K562 (cell line): Measurements from ENCODE around the gene PPM1M. TPM values are rescaled to one million over a fixed set of nuclear protein-coding genes. Genes with fewer than 3 reads are reported as not detected.

Experiments used
- ATAC-seq: fragments of 200-7000 bp; cut with Tn5 transposase; 3 replicates; pipeline ENCODE4 v1.9.1; 2020; ENCODE audit warnings: moderate library complexity
- BruUV-seq: library from RNA; stranded (reverse); fragments of 400-500 nt; replicated peaks from 2 replicates; lab custom pipeline; 2021; lab: Mats Ljungman, UMichigan
- CTCF ChIA-PET: fragments of 300-600 bp; formaldehyde crosslinking; extraction: SDS; loops from one replicate; lab custom pipeline; 2021; ENCODE audit warnings: low intra/inter-chr PET ratio; lab: Yijun Ruan, JAX
- POLR2A ChIA-PET: fragments of 300-600, 350-650 bp; sonication (Branson Sonifier 250); formaldehyde crosslinking; extraction: SDS; loops from one replicate; lab custom pipeline; 2021; ENCODE audit warnings: antibody characterized with exemption, inconsistent platforms; lab: Yijun Ruan, JAX
- DNase-seq, 4 experiments: peaks; one replicate each; pipeline versions ENCODE4 v3.0.0 to v3.0.0-alpha.2; 2011 to 2018; ENCODE audit warnings: low spot score in 3 of 4, mixed read lengths in 3 of 4; ENCODE audit errors: extremely low read depth in 1 of 4
- FAIRE-seq: peaks from 2 replicates; lab custom pipeline; 2011; peaks lifted over from hg19 to GRCh38; lab: Jason Lieb, UNC
- H2AFZ ChIP-seq: 2 replicates; pipeline ENCODE4 v1.6.0; 2011; ENCODE audit warnings: low read depth, low read length, control low read depth, inconsistent platforms
- H3K27ac ChIP-seq: fragments of 200-600 bp; 3 replicates; pipeline ENCODE4 v1.8.0; 2011; ENCODE audit warnings: low read depth, mild to moderate bottlenecking, control low read depth, inconsistent platforms, low read length, moderate library complexity, mixed read lengths; ENCODE audit errors: extremely low read depth
- H3K27me3 ChIP-seq, 2 experiments: fragments of 300-600 bp in 1 of 2; 2 replicates in 1 of 2; 3 replicates in 1 of 2; pipeline versions ENCODE4 v1.6.0 to v1.8.0; 2011; ENCODE audit warnings: inconsistent platforms in 2 of 2, low read length in 2 of 2, mild to moderate bottlenecking in 1 of 2, mixed read lengths in 1 of 2, moderate library complexity in 1 of 2; ENCODE audit not compliant: control insufficient read depth in 2 of 2, insufficient read depth in 2 of 2
- H3K36me3 ChIP-seq: fragments of 300-600 bp; 3 replicates; pipeline ENCODE4 v1.8.0; 2011; ENCODE audit warnings: mild to moderate bottlenecking, low read length, inconsistent platforms; ENCODE audit not compliant: control insufficient read depth, insufficient read depth
- H3K4me1 ChIP-seq, 2 experiments: fragments of 200-600 bp in 1 of 2; replicated peaks in 1 of 2; 2 replicates in 1 of 2; 3 replicates in 1 of 2; pipeline versions ENCODE4 v1.5.1 to v1.8.0; 2011; ENCODE audit warnings: inconsistent platforms in 2 of 2, low read length in 2 of 2, mild to moderate bottlenecking in 1 of 2, mixed read lengths in 1 of 2, moderate library complexity in 1 of 2; ENCODE audit not compliant: control insufficient read depth in 2 of 2, insufficient read depth in 2 of 2
- H3K4me2 ChIP-seq: 2 replicates; pipeline ENCODE4 v1.6.1; 2011; ENCODE audit warnings: low read length, control low read depth, inconsistent platforms, mixed read lengths; ENCODE audit not compliant: insufficient read depth
- H3K4me3 ChIP-seq: fragments of 200-600 bp; sonication (generic), shearing (Covaris generic); 2 replicates; pipeline ENCODE4 v1.5.1; 2016; ENCODE audit warnings: control low read depth, inconsistent platforms
- H3K79me2 ChIP-seq: fragments of 200-600 bp; 3 replicates; pipeline ENCODE4 v1.8.0; 2011; ENCODE audit warnings: low read length, inconsistent platforms; ENCODE audit not compliant: control insufficient read depth, insufficient read depth
- H3K9ac ChIP-seq, 2 experiments: 2 replicates each; pipeline versions ENCODE4 v1.6.0 to v1.6.1; 2011; ENCODE audit warnings: low read depth in 2 of 2, low read length in 2 of 2, control low read depth in 1 of 2, inconsistent platforms in 1 of 2, mild to moderate bottlenecking in 1 of 2, mixed read lengths in 1 of 2; ENCODE audit not compliant: insufficient read depth in 1 of 2
- H3K9me1 ChIP-seq: one replicate; pipeline ENCODE4 v1.6.0; 2011; ENCODE audit warnings: inconsistent platforms, mild to moderate bottlenecking, low read length, moderate library complexity; ENCODE audit not compliant: control insufficient read depth, insufficient read depth
- H3K9me3 ChIP-seq: replicated peaks from 2 replicates; pipeline ENCODE4 v1.5.1; 2011; ENCODE audit warnings: low read depth, low read length, inconsistent platforms; ENCODE audit not compliant: control insufficient read depth, insufficient read depth
- H4K20me1 ChIP-seq: replicated peaks from 2 replicates; pipeline ENCODE4 v1.6.1; 2011; ENCODE audit warnings: low read length, inconsistent platforms, mixed read lengths; ENCODE audit not compliant: control insufficient read depth, insufficient read depth
- NFIC ChIP-seq: fragments of 450-650 bp; IDR thresholded peaks from 2 replicates; pipeline ENCODE4 v1.6.1; 2017; ENCODE audit warnings: mild to moderate bottlenecking, inconsistent platforms
- POLR2G ChIP-seq: fragments of 200-400 bp; formaldehyde crosslinking; IDR thresholded peaks from 2 replicates; pipeline ENCODE4 v1.6.1; 2017; ENCODE audit warnings: low read depth, mild to moderate bottlenecking, antibody characterized with exemption, low read length, moderate library complexity
- RBFOX2 ChIP-seq: fragments of 200-400 bp; formaldehyde crosslinking; IDR thresholded peaks from 2 replicates; pipeline ENCODE4 v1.6.1; 2017; ENCODE audit warnings: low read depth, mild to moderate bottlenecking, low read length, moderate library complexity
- VEZF1 ChIP-seq: fragments of 200-800 bp; sonication (Bioruptor generic); IDR thresholded peaks from 2 replicates; pipeline ENCODE4 v1.6.1; 2017; ENCODE audit warnings: missing genetic modification characterization, missing compliant biosample characterization
- ZBTB7A ChIP-seq: IDR thresholded peaks from 2 replicates; pipeline ENCODE4 v1.6.1; 2011; ENCODE audit warnings: low read depth, mild to moderate bottlenecking, low read length, moderate library complexity, borderline replicate concordance; ENCODE audit not compliant: control insufficient read depth
- WGBS: fragments of 100-300 bp; shearing (Covaris generic); methylation state at CpG from one replicate; pipeline ENCODE4 v1.1.6; 2016; ENCODE audit warnings: low coverage, mixed read lengths; ENCODE audit not compliant: insufficient coverage; ENCODE audit errors: missing lambda C conversion rate; 5-methylcytosine and 5-hydroxymethylcytosine counted together
- in situ Hi-C: fragments of 300-500 bp; cut with MboI; formaldehyde crosslinking; loops from 4 replicates; pipeline ENCODE4 v1.15.0; 2018; ENCODE audit warnings: inconsistent platforms, mixed read lengths
- intact Hi-C: fragments of 100-400 bp; cut with micrococcal nuclease; formaldehyde crosslinking; loops from 2 replicates; pipeline ENCODE4 v1.14.2; 2022
- polyA plus RNA-seq, 8 experiments: library from polyadenylated mRNA; depleted of rRNA in 4 of 8; stranded (reverse) in 5 of 8; unstranded in 3 of 8; fragments of >200 nt; fragmentation: Nextera tagmentation in 2 of 8; fragmentation: Illumina TruSeq in 1 of 8; extraction: Ambion mirVana in 2 of 8; extraction: Trizol in 1 of 8; gene quantifications; 2 replicates each; pipeline versions ENCODE4 v1.2.1 to v1.2.3, GENCODE V29; 2011 to 2014; ENCODE audit warnings: inconsistent platforms in 1 of 8, missing spikeins in 1 of 8
- total RNA-seq, 7 experiments: library from RNA; depleted of rRNA in 6 of 7; stranded (reverse); fragments of >200 nt in 6 of 7; fragmentation: Illumina TruSeq in 2 of 7; extraction: Trizol in 2 of 7; gene quantifications; 2 replicates each; pipeline versions ENCODE4 v1.2.1 to v1.2.3, GENCODE V29; 2011 to 2021; ENCODE audit warnings: low replicate concordance in 1 of 7
- TF ChIP-seq, protein P1 (sequence below): fragments of 450-650 bp; IDR thresholded peaks from 2 replicates; pipeline ENCODE4 v1.6.1; 2016; ENCODE audit warnings: antibody characterized with exemption
- TF ChIP-seq, protein P2 (sequence below): sonication (generic); formaldehyde crosslinking; IDR thresholded peaks from 2 replicates; pipeline ENCODE4 v1.8.1; 2022; ENCODE audit warnings: missing genetic modification reagents

The PPM1M gene
- total and polyA plus RNA-seq, 9 of the 15 experiments (the other 6 are each of a cell fraction or from before 2014, with no cell fraction given): 1.4 to 9.2 (median 4.4) TPM

DNA sequence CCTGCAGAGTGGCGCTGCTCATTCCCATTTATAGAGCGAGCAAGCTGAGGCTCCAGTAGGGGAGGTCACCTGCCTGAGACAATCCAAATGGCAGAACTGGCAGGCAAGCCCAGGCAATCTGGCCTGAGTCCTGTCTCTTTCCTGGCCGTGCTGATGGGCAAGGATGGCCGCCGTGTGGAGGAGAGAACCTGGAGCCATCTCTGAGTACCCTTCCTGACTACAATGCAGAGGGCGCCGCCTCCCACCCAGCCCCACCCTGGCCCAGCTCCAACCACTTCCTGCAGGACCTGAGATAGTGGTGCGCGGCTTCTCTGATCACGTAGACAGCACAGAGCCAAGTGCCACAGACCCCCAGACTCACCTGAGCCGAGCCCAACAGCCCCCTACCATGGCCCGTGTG, 27.1 kb upstream of the PPM1M start:
- ATAC-seq: peak; percentile 64
- Histone ChIP-seq H3K9me1 (no peaks in the 10 kb centered on the region), H3K27ac (no peak overlapping the region; the same call in 2 of the 3 replicates), H3K36me3 (peaks cover 17% of the 10 kb centered on the region), H3K27me3 (no peaks in the 10 kb centered on the region), H3K4me2 (peak overlapping the region; percentile 59), H4K20me1 (no peaks in the 10 kb centered on the region), H3K9ac (peak overlapping the region in 1 of 2 experiments; percentile 84; a peak in 3 of 4 replicates), H3K4me3 (no peak overlapping the region), H3K4me1 (peaks cover 27 to 52% of the 10 kb centered on the region in 2 experiments), H3K79me2 (no peaks in the 10 kb centered on the region), H3K9me3 (no peaks in the 10 kb centered on the region), H2AFZ (peak overlapping the region; percentile 74)
- TF ChIP-seq VEZF1 (0 out of 2 replicates have a peak, but pooled peaks have one; percentile 21), ZBTB7A (peak; percentile 44; the same call in 1 of the 2 replicates), RBFOX2 (peak; percentile 45), POLR2G (peak; percentile 25; the same call in 1 of the 2 replicates), NFIC (peak; percentile 60)
- TF ChIP-seq, protein P1, sequence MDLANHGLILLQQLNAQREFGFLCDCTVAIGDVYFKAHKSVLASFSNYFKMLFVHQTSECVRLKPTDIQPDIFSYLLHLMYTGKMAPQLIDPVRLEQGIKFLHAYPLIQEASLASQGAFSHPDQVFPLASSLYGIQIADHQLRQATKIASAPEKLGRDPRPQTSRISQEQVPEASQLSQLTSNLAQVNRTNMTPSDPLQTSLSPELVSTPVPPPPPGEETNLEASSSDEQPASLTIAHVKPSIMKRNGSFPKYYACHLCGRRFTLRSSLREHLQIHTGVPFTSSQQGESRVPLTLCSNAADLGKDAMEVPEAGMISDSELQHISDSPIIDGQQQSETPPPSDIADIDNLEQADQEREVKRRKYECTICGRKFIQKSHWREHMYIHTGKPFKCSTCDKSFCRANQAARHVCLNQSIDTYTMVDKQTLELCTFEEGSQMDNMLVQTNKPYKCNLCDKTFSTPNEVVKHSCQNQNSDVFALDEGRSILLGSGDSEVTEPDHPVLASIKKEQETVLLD: no peak
- TF ChIP-seq, protein P2, sequence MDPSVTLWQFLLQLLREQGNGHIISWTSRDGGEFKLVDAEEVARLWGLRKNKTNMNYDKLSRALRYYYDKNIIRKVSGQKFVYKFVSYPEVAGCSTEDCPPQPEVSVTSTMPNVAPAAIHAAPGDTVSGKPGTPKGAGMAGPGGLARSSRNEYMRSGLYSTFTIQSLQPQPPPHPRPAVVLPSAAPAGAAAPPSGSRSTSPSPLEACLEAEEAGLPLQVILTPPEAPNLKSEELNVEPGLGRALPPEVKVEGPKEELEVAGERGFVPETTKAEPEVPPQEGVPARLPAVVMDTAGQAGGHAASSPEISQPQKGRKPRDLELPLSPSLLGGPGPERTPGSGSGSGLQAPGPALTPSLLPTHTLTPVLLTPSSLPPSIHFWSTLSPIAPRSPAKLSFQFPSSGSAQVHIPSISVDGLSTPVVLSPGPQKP (CRISPR knock-in tag): no peak
- WGBS: 20% methylated on average over 9 of the region's 12 CpGs
- FAIRE-seq: no peak
- no TSS peak for BruUV-seq
- CTCF ChIA-PET: no interaction called here
- peak; percentile 49 to 61 (median 52) for DNase-seq
- POLR2A ChIA-PET: interaction anchor here (0.6 kb wide), 1 partner anchor 141 kb away, joined by 3 read pairs; no protein-coding TSS in a partner anchor
- in situ Hi-C loops (no loop called here), intact Hi-C loops (no loop called here)
